Type B pancreatic cell (in vitro differentiated cells): ENCODE data around the gene MRTFA. TPM values are rescaled to one million over a fixed set of nuclear protein-coding genes. Genes with fewer than 3 reads are reported as not detected.
"Not testable (repeated sequence)": the region's sequence is repeated elsewhere in the genome, so short reads cannot be mapped to it uniquely, and the experiment has no call there.

ENCODE experiments used
- DNase-seq: peaks from one replicate; pipeline ENCODE4 v3.0.0; 2021; ENCODE audit warnings: mixed read lengths; ENCODE audit not compliant: unreplicated experiment; ENCODE audit errors: extremely low spot score
- H3K27ac Mint-ChIP-seq: 2 replicates; pipeline ENCODE4 v1.8.0; 2021; ENCODE audit warnings: mild to moderate bottlenecking, mixed read lengths
- H3K27me3 Mint-ChIP-seq: 2 replicates; pipeline ENCODE4 v1.8.0; 2021; ENCODE audit warnings: mixed read lengths
- H3K36me3 Mint-ChIP-seq: 2 replicates; pipeline ENCODE4 v1.8.0; 2021; ENCODE audit warnings: mixed read lengths
- H3K4me1 Mint-ChIP-seq: one replicate; pipeline ENCODE4 v1.8.0; 2021; ENCODE audit warnings: mixed read lengths; ENCODE audit not compliant: unreplicated experiment
- H3K4me3 Mint-ChIP-seq: 2 replicates; pipeline ENCODE4 v1.8.0; 2021; ENCODE audit warnings: mild to moderate bottlenecking, mixed read lengths
- H3K9me3 Mint-ChIP-seq: 2 replicates; pipeline ENCODE4 v1.8.0; 2021; ENCODE audit warnings: mixed read lengths
- total RNA-seq: library from RNA; stranded (reverse); gene quantifications from 2 replicates; pipeline ENCODE4 v1.2.1, GENCODE V29; 2021; ENCODE audit warnings: low replicate concordance
- TF ChIP-seq, protein P1 (sequence below): fragments of 200-600 bp; sonication (generic); conservative IDR thresholded peaks from 2 replicates; pipeline ENCODE4 v1.5.0; 2021; ENCODE audit warnings: antibody characterized with exemption, mild to moderate bottlenecking

Gene MRTFA
- total RNA-seq, 1 donor from 2014 or later, result 49.8 TPM

DNA sequence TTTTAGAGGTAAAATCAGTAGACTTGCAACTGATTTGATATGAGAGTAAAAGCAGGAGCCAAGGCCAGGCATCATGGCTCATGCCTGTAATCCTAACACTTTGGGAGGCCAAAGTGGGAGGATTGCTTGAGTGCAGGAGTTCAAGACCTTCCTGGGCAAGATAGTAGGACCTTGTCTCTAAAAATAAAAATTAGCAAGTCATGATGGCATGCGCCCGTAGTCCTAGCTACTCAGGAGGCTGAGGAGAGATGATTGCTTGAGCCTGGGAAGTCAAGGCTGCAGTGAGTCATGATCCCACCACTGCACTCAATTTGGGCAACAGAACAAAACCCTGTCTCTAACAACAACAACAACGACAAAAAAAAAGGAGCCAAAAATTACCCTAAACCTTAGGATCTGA, 252.6 kb downstream of the MRTFA start:
- Mint-ChIP-seq H3K27me3 (no peaks in the 10 kb centered on the region), H3K9me3 (peaks cover 3% of the 10 kb centered on the region), H3K4me1 (peaks cover 35% of the 10 kb centered on the region), H3K36me3 (peaks cover 25% of the 10 kb centered on the region), H3K4me3 (no peak overlapping the region), H3K27ac (no peak overlapping the region)
- TF ChIP-seq, protein P1, sequence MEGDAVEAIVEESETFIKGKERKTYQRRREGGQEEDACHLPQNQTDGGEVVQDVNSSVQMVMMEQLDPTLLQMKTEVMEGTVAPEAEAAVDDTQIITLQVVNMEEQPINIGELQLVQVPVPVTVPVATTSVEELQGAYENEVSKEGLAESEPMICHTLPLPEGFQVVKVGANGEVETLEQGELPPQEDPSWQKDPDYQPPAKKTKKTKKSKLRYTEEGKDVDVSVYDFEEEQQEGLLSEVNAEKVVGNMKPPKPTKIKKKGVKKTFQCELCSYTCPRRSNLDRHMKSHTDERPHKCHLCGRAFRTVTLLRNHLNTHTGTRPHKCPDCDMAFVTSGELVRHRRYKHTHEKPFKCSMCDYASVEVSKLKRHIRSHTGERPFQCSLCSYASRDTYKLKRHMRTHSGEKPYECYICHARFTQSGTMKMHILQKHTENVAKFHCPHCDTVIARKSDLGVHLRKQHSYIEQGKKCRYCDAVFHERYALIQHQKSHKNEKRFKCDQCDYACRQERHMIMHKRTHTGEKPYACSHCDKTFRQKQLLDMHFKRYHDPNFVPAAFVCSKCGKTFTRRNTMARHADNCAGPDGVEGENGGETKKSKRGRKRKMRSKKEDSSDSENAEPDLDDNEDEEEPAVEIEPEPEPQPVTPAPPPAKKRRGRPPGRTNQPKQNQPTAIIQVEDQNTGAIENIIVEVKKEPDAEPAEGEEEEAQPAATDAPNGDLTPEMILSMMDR, result no peak
- no peak for DNase-seq

DNA sequence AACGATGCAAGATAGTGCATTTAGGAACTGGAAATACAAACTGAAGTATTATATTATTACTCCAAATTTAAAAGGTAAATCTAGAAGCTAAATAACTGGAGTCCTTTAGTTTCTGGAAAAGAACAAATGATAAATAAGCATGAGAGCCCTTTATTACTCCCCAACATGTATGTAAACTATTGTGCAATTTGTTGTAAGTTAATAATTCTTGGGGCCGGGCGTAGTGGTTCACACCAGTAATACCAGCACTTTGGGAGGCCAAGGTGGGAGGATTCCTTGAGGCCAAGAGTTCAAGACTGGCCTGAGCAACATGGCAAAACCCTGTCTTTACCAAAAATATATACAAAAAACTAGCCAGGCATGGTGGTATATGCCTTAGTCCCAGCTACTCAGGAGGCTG, 255.1 kb downstream of the MRTFA start:
- H3K27me3 Mint-ChIP-seq, result no peaks in the 10 kb centered on the region
- H3K36me3 Mint-ChIP-seq, result peaks cover 14% of the 10 kb centered on the region
- H3K27ac Mint-ChIP-seq, result no peak overlapping the region
- H3K4me3 Mint-ChIP-seq, result no peak overlapping the region
- no peak for DNase-seq
- TF ChIP-seq, protein P1, result no peak
- peaks cover 19% of the 10 kb centered on the region for H3K4me1 Mint-ChIP-seq
- H3K9me3 Mint-ChIP-seq, result no peaks in the 10 kb centered on the region

DNA sequence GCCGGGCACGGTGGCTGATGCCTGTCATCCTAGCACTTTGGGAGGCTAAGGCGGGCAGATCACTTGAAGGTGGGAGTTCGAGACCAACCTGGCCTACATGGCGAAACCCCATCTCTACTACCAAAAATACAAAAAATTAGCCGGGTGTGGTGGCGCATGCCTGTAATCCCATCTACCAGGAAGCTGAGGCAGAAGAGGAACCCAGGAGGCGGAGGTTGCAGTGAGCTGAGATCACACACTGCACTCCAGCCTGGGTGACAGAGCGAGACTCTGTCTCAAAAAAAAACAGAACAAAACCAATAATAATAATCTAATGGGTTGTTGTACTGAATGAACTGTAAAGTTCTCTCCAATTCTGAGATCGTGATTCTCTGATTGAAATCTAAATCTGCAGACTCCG, 258.1 kb downstream of the MRTFA start:
- H3K36me3 Mint-ChIP-seq, H3K9me3 Mint-ChIP-seq, H3K27ac Mint-ChIP-seq, DNase-seq, H3K27me3 Mint-ChIP-seq, H3K4me1 Mint-ChIP-seq, H3K4me3 Mint-ChIP-seq: not testable (repeated sequence)

GRCh38 chr22:40377931-40378330, 258.6 kb downstream of the MRTFA start:
- no peak overlapping the region for H3K4me3 Mint-ChIP-seq
- H3K27me3 Mint-ChIP-seq, result no peaks in the 10 kb centered on the region
- peak overlapping the region; percentile 83 for H3K27ac Mint-ChIP-seq
- peaks cover 10% of the 10 kb centered on the region for H3K36me3 Mint-ChIP-seq
- DNase-seq, result no peak
- no peaks in the 10 kb centered on the region for H3K9me3 Mint-ChIP-seq
- TF ChIP-seq, protein P1, result no peak
- H3K4me1 Mint-ChIP-seq, result peaks cover 7% of the 10 kb centered on the region

GRCh38 chr22:40376149-40376548, 260.4 kb downstream of the MRTFA start:
- no peaks in the 10 kb centered on the region for H3K27me3 Mint-ChIP-seq
- no peak for DNase-seq
- H3K4me3 Mint-ChIP-seq, result no peak overlapping the region
- TF ChIP-seq, protein P1, result no peak
- H3K36me3 Mint-ChIP-seq, result peaks cover 4% of the 10 kb centered on the region
- no peak overlapping the region for H3K27ac Mint-ChIP-seq
- no peaks in the 10 kb centered on the region for H3K9me3 Mint-ChIP-seq
- H3K4me1 Mint-ChIP-seq, result peaks cover 6% of the 10 kb centered on the region

DNA sequence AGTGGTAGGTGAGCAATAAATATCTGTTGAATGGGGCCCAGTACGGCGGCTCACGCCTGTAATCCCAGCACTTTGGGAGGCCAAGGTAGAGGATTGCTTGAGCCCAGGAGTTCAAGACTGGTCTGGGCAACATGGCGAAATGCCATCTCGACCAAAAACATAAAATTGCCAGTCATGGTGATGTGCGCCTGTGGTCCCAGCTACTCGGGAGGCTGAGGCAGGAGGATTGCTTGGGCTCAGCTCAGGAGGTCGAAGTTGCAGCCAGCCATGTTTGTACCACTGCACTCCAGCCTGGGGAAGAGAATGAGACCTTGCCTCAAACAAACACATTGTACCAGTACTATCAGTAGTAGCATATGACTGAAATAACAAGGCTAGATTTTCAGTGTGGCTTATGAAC, 262.0 kb downstream of the MRTFA start:
- H3K4me3 Mint-ChIP-seq, result no peak overlapping the region
- TF ChIP-seq, protein P1, result no peak
- DNase-seq, result no peak
- no peaks in the 10 kb centered on the region for H3K27me3 Mint-ChIP-seq
- no peak overlapping the region for H3K27ac Mint-ChIP-seq
- no peaks in the 10 kb centered on the region for H3K9me3 Mint-ChIP-seq
- peaks cover 4% of the 10 kb centered on the region for H3K36me3 Mint-ChIP-seq
- peaks cover 6% of the 10 kb centered on the region for H3K4me1 Mint-ChIP-seq
